Skin epidermis (tissue), 12 donors: ENCODE results near the gene SCAANT1.
A peak's percentile ranks its signal among the peaks of the same experiment; 100 is the strongest.

Experiments used
- H3K27ac ChIP-seq, 21 experiments: fragments of 200-600 bp; sonication (generic) in 11 of 21; one replicate each; pipeline ENCODE4 v1.5.0; 2020; ENCODE audit warnings: mild to moderate bottlenecking in 3 of 21, inconsistent platforms in 2 of 21, moderate library complexity in 2 of 21
- H3K4me3 ChIP-seq, 7 experiments: fragments of 200-600 bp; sonication (generic) in 2 of 7; one replicate each; pipeline ENCODE4 v1.5.0; 2020; ENCODE audit warnings: inconsistent platforms in 2 of 7, mild to moderate bottlenecking in 2 of 7, moderate library complexity in 1 of 7

The SCAANT1 gene

DNA sequence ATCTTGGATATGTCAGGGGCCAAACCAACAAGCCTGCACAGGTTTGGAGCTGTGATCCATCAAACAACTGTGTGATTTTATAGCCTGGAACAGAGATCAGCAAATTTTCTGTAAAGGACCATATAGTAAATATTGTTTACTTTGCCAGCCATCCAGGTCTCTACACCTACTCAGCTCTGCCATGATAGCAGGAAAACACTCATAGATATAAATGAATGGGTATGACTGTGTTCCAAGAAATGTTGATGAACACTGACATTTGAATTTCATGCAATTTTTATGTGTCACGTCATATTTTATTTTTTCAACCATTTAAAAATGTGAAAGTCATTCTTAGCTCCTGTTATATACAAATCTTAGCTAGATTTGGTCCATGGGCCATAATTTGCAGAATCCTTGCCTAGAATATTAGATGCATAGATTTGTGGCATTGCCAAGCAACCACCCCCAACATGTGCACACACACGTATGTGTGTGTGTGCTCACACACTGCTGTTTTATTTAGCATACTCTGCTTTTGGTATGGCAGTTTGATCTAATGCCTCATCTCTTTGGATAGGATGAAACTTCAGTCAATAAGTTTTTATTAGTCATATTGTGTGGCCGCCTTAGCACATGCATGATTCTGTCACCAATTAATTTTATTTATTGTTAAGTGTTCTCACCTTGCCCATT is 42.1 kb downstream of the SCAANT1 start:
- Histone ChIP-seq H3K27ac (no peak overlapping the region), H3K4me3 (no peak overlapping the region)

DNA sequence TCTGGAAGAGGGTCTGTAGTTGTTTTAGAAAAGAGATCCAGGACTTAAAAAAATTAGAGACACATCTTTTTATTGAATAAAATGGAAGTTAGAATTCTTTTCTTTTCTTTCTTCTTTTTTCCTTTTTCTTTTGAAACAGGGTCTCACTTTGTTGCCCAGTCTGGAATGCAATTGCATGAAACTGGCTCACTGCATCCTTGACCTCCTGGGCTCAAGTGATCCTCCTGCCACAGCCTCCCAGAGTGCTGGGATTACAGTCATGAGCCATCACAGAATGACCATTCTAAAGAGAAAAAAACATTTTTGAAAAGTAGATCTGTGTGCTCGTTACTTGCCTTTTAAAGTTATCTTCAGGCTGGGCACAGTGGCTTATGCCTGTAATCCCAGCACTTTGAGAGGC is 45.0 kb downstream of the SCAANT1 start:
- Histone ChIP-seq H3K27ac (no peak overlapping the region), H3K4me3 (no peak overlapping the region)

- H3K27ac ChIP-seq: peak overlapping the region in 19 of 21 experiments; percentile 89 to 98 (median 95)
These were observed 47.2 kb downstream of the SCAANT1 start for GRCh38 chr3:63864965-63865327.

DNA sequence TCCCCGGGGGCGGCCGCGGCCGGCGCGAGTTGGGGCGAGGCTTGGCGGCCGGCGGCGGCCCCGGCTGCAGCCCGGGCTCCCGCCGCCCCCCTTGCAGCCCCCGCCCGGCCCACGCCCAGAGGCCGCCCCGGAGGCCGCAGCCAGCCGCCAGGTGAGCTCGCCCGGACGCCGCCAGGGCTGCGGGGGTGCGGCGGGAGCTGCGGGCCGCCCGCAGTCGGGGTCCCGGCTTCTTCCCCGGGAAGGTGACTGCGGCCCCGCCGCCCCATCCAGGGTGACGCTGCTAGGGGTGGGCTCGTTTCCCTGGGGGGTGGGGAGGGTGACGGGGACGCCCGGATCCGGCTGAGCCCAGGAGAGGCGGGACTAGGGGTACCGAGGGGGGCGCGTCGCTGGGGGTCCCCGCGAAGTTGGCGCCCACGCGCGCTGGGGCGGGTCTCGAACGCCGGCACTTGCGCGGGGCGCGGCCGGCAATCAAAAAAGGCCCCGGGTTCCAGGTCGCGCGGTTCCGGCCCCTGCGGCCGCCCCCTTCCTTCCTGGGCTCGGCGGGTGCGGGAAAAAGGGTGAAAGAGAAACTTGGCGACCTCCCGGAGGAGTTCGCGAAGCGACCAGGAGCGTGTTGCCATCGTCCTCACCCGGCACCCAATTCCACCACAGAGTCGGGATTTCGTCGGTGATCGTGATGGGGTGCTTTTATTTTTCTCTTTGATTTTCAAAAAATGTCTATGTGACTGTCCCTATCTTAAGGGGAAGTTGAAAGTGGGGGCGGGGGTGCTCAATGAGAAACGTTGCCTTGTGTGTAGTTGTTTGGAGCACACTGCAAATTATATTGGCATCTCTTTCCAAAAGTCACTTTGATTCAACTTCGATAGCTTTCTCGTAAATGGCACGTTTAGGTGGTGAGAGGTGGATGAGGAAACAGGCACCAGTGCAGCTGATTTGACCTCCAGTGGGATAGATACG is 47.9 kb downstream of the SCAANT1 start:
- H3K27ac ChIP-seq: peak overlapping the region; percentile 65 to 98 (median 95)

More at GRCh38 chr3:63864965-63865327, 47.2 kb downstream of the SCAANT1 start:
- peak overlapping the region; percentile 63 to 98 (median 93) for H3K4me3 ChIP-seq

GRCh38 chr3:63863150-63864007 is 48.8 kb downstream of the SCAANT1 start, which contains the start of the genes ATXN7 and THOC7:
ATXN7 (plus strand) TSS chr3:63863867; CDS start chr3:63912599, 48,732 bp downstream.
THOC7 (minus strand) TSS chr3:63863805; CDS start chr3:63863790, 15 bp downstream.
- peak within 1 kb of the TSS; percentile 68 to 99 (median 93) for H3K4me3 ChIP-seq
- peak within 1 kb of the TSS; percentile 95 to 99 (median 98) for H3K27ac ChIP-seq

More for the DNA sequence above, 47.9 kb downstream of the SCAANT1 start:
- peak overlapping the region; percentile 63 to 98 (median 93) for H3K4me3 ChIP-seq

DNA sequence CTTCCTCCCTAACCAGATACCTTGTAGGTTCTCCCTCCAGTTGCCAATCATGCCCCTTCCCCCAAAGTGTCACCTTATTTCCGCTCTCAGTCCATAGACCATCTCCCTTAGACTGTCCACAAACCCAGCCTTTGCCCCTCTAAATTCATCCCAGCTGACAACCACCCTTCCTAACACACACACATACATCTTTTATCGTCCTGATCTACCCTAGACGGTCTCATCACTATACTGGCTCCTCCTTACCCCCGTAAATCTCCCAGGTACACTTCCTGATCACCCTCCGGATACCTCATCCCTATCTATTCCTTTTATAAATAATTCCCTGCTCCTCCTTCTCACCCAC is 49.4 kb downstream of the SCAANT1 start:
- H3K4me3 ChIP-seq: peak overlapping the region; percentile 61 to 99 (median 93)
- peak overlapping the region in 20 of 21 experiments; percentile 83 to 99 (median 98) for H3K27ac ChIP-seq
